NOMO-1 treated with dmso at 0.1 percent for 144 hours (cell line): ENCODE results near the gene CAMK1G.

ENCODE experiments used
- DNase-seq: peaks from one replicate; lab custom pipeline; 2025; ENCODE audit not compliant: unreplicated experiment; lab: John Stamatoyannopoulos, UW

The CAMK1G gene

GRCh38 chr1:209564849-209565248 lies 18.7 kb upstream of the CAMK1G start:
- DNase-seq = no peak

- DNase-seq = peak; percentile 63
Observed at GRCh38 chr1:209565759-209566678, 17.5 kb upstream of the CAMK1G start.

GRCh38 chr1:209567698-209568175 lies 15.8 kb upstream of the CAMK1G start:
- DNase-seq = no peak

- DNase-seq = no peak
Observed at GRCh38 chr1:209569455-209570207, 13.9 kb upstream of the CAMK1G start.

- no peak for DNase-seq
Observed at GRCh38 chr1:209570743-209571142, 12.8 kb upstream of the CAMK1G start.

- no peak for DNase-seq
Observed at GRCh38 chr1:209576392-209577197, 6.9 kb upstream of the CAMK1G start.

- no peak for DNase-seq
Observed at GRCh38 chr1:209577346-209577745, 6.2 kb upstream of the CAMK1G start.

GRCh38 chr1:209580577-209580976 lies 2.9 kb upstream of the CAMK1G start:
- DNase-seq = no peak

GRCh38 chr1:209584231-209584672 lies 738 bp downstream of the CAMK1G start:
- DNase-seq = no peak

- DNase-seq = no peak
Observed at GRCh38 chr1:209585197-209585596, 1.7 kb downstream of the CAMK1G start.

- DNase-seq = no peak
Observed at GRCh38 chr1:209585672-209586071, 2.2 kb downstream of the CAMK1G start.

GRCh38 chr1:209586221-209586740 lies 2.8 kb downstream of the CAMK1G start:
- DNase-seq = no peak

- no peak for DNase-seq
Observed at GRCh38 chr1:209587789-209588188, 4.3 kb downstream of the CAMK1G start.

GRCh38 chr1:209589440-209589839 lies 5.9 kb downstream of the CAMK1G start:
- DNase-seq = no peak

- no peak for DNase-seq
Observed at GRCh38 chr1:209589863-209590262, 6.3 kb downstream of the CAMK1G start.

- no peak for DNase-seq
Observed at GRCh38 chr1:209590405-209590804, 6.9 kb downstream of the CAMK1G start.

- no peak for DNase-seq
Observed at GRCh38 chr1:209593747-209594146, 10.2 kb downstream of the CAMK1G start.

GRCh38 chr1:209594440-209594839 lies 10.9 kb downstream of the CAMK1G start:
- DNase-seq = no peak

GRCh38 chr1:209595028-209595427 lies 11.5 kb downstream of the CAMK1G start:
- DNase-seq = no peak

- DNase-seq = no peak
Observed at GRCh38 chr1:209595599-209596285, 12.2 kb downstream of the CAMK1G start.
